GM19467 (cell line): ENCODE results near the gene SPG11.
"Not testable (repeated sequence)": the region's sequence is repeated elsewhere in the genome, so short reads cannot be mapped to it uniquely, and the experiment has no call there.

Experiments used
- ATAC-seq: cut with Tn5 transposase; IDR thresholded peaks from one replicate; pipeline ENCODE4 v1.9.1; 2021; ENCODE audit warnings: mild to moderate bottlenecking, moderate library complexity; ENCODE audit not compliant: unreplicated experiment

The SPG11 gene

DNA sequence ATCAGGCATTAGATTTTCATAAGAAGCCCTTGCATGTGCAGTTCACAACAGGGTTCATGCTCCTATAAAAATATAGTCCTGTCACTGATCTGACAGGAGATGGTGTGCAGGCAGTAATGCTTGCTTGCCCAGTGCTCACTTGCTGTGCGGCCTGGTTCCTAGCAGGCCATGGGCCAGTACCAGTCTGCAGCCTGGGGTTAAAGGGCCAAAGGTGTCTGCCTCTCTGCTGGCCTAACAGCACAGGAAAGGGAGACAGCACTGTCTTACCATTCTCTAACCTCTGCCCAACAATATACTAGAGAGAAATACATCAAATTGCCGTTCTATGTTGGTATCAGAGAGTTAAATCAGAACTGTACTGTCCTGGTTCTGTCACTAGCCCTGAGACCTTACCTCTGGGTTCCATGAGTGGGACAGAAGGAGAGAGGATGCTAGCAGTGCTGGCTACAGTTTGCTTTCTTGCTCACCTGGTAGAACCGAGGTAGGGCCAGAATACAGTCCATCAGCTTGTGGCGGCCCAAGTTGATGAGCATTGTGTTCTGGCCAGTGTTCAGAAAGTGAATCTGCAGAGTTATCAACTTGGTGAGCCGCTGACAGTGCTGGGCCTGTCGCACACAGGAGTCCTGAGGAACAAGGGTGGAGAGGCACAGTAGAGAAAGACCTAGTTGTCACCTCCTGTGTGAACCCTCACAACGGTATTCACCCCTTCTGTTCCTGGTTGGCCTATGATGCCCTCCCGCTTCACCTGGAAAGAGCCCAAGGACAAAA is 97.9 kb downstream of the SPG11 start:
- no peak for ATAC-seq

DNA sequence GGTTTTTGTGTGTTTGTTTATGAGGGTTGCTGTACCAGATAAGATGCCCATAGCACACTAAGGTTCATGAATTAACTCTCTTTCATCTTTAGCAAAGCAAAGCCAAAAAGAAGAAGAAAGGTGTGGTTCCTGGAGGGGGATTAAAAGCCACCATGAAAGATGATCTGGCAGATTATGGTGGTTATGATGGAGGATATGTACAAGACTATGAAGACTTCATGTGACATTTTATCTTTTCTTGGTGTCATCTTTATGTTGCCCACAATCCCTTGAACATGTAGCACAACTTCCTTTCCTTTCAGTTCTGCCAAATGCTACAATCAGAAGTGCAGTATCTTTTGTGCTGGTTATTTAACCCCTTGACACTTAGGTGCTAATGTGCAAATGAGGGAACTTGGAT is 102.5 kb downstream of the SPG11 start:
- ATAC-seq: not testable (repeated sequence)

DNA sequence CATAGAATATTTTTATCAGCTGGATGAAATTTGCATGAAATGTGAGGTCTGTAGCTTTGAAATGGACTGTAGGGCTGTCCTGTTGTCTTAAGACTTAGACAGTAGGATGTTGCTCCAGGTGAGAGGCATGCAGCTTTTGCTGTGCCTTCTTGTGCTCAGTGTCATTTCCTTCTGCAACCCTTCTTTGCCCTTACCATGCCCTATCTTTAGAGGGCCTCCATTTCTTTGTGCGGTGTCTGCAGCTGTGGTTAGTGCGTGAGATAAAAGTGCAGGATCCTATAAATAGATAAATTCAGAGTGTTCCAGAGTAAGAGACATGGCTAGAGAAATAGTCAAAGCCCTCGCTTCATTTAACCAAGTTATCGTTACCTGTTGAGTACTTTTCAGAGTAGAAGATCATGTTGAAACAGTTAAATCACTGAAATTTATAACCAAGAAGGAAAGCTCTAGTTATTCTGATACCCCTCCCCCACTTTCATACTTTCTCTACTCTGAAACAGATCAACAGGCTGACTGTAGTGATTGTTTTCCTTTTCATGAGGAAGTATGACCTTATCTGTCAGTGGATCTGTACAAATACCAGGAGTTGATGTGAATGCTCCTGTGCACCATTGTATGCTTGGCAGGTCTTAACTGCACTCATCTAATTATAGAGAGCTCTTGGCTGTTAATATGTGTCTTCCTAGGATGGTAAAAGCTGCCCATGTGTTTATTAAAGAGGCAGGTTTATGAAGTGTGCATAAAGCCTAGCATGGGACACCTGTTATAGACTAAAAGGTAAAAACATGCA is 108.3 kb downstream of the SPG11 start:
- ATAC-seq: no peak

DNA sequence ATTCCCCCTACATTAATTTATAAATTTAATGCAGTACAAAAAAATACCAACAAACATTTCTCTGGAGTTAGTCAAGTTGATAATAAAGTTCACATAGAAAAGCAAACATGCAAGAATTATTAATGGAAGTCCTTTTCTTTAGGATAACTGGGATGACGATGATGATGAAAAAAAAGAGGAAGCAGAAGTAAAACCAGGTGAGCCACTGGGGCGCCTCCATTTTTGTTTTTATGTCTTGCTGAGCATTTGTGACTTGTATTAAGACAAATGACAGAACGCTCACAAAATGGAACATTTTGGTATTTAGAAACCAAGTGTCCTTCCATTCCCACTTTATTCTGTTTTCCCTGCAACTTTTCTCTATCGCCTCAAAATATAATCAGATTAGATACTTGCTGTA is 112.7 kb downstream of the SPG11 start:
- ATAC-seq: no peak

- ATAC-seq: no peak
These were observed 113.2 kb downstream of the SPG11 start for GRCh38 chr15:44550256-44550655.

GRCh38 chr15:44549152-44549551 is 114.3 kb downstream of the SPG11 start:
- not testable (repeated sequence) for ATAC-seq

GRCh38 chr15:44545913-44546802 is 117.3 kb downstream of the SPG11 start:
- no peak for ATAC-seq

DNA sequence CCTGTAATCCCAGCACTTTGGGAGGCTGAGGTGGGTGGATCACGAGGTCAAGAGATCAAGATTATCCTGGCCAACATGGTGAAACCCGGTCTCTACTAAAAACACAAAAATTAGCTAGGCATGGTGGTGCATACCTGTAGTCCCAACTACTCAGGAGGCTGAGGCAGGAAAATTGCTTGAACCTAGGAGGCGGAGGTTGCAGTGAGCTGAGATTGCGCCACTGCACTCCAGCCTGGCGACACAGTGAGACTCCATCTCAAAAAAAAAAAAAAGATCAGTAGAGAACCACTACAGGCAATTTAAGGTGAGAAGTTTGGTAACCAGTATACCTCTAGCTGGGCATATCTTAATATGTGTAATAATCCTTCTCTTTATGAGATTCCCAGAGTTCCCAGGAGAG is 118.7 kb downstream of the SPG11 start:
- ATAC-seq: not testable (repeated sequence)

GRCh38 chr15:44542596-44542995 is 120.9 kb downstream of the SPG11 start:
- no peak for ATAC-seq

GRCh38 chr15:44541282-44541958 is 122.0 kb downstream of the SPG11 start:
- no peak for ATAC-seq

GRCh38 chr15:44537735-44538240 is 125.7 kb downstream of the SPG11 start:
- no peak for ATAC-seq

DNA sequence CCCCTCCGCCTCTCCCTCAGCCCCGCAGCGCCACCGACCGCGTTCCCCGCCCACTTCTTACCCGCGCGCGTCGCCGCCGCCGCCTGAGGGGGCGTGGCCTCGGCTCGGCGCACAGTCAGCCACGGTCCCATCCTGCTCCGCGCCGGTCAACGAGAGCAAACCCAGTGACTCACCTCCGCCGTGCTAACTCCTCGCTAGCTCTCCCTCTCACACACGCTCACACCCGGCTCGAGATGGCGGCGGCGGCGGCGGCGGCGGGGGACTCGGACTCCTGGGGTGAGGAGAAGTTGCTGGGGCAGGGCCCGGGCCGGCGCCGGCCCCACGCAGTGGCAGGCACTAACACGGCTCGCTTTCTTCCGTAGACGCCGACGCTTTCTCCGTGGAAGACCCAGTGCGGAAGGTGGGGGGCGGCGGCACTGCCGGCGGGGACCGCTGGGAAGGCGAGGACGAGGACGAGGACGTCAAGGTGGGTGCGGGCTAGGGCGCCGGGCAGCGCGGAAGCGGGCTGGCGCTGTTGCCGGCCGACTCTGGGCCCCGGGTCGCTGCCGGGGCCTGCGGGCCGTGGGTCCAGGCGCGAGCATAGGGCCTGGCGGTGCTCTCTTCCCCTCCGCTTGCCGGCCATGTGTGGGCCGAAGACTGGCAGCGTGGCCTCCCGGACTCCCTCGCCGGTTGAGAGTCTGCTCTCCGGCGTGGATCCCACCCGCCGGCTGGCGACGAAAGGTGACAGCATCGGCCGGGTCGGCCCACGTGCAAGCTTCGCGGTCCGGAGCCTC is 126.3 kb downstream of the SPG11 start, which contains the start of gene EIF3J:
Gene EIF3J, plus strand, starts transcription at position 186 of the 773 bp plus-strand sequence. Its CDS starts 48 bp downstream, at position 234.
- peak; percentile 65 for ATAC-seq

DNA sequence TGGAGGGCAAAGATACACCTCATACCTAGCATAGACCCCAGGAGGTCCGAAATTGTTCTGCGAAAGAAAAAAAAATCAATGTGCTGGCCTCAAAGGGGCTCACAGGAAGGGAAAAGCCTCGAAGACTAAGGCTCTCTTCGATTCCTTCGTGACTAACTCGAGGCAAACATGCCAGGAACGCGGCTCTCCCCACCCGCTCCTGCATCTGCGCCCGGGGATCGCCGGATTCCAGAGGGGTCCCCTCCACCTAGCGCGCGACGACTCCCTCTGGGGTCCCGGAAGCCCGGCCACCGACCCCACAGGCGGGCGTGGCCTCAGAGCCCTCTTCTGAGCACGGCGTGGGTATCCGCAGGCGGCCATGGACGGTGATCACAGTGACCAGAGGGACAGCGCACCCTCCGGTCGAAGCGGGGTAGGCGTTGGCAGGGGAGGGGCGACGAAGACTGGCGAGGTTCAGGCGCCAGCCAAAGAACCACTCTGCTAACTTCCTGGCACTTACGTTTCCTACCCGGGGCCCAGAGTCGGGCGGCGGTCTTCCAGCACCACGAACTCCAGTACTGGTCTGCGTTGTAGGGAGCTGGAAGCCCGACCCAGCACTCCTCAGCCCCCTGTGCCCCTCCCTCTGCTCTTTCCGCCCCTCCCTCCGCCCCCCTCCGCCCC is 127.0 kb downstream of the SPG11 start:
- peak; percentile 56 for ATAC-seq

GRCh38 chr15:44535523-44536301 is 127.8 kb downstream of the SPG11 start:
- peak; percentile 2 for ATAC-seq

GRCh38 chr15:44535092-44535491 is 128.4 kb downstream of the SPG11 start:
- no peak for ATAC-seq

DNA sequence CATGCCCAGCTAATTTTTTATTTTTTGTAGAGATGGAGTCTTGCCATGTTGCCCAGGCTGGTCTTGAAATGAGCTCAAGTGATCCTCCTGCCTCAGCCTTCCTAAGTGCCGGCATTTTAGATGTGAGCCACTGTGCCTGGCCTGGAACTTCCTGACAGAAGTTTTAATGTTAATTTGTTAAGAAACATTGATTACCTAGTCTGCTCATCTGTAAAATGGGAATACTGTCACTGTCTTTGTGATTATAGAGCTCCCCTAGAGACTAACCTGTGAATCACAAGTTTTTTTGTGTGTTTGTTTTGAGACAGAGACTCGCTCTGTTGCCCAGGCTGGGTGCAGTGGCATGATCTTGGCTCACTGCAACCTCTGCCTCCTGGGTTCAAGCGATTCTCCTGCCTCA is 130.8 kb downstream of the SPG11 start:
- ATAC-seq: no peak

DNA sequence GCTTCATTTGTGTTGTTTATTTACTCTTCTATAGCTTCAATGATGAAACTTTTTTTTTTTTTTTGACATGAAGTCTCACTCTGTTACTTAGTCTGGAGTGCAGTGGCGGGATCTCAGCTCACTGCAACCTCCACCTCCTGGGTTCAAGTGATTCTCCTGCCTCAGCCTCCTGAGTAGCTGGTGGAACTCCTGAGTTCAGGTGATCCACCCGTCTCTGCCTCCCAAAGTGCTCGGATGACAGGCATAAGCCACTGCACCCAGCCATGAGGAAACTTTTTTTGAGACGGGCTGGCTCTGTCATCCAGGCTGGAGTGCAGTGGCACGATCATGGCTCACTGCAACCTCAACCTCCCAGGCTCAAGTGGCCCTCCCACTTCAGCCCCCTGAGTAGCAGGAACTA is 131.2 kb downstream of the SPG11 start:
- ATAC-seq: not testable (repeated sequence)

DNA sequence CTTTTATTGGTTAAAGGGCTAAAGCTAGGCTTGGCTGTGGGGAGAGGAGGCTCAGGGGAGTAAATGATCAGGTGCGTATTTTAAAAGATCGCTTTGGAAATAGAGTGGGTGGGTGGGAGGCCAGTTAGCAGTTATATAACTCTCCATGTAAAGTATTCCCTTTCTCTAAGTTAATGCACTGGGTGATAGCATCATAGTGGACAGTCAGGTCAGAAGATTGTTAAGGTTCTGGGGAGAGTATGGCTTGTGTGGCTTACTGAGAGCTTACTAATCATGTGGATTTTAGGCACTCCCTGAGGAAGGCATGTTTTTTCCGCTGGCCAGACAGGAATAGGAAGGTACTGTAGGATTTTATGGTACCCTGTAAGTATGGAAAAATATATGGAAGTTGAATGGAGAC is 132.8 kb downstream of the SPG11 start:
- ATAC-seq: no peak
